Activated CD4-positive, CD25-positive, alpha-beta regulatory T cell (primary cell): ENCODE results near the gene ECI1.

Experiments used
- DNase-seq, 4 experiments: peaks; one replicate each; lab custom pipeline; 2025; lab: John Stamatoyannopoulos, UW

The ECI1 gene

DNA sequence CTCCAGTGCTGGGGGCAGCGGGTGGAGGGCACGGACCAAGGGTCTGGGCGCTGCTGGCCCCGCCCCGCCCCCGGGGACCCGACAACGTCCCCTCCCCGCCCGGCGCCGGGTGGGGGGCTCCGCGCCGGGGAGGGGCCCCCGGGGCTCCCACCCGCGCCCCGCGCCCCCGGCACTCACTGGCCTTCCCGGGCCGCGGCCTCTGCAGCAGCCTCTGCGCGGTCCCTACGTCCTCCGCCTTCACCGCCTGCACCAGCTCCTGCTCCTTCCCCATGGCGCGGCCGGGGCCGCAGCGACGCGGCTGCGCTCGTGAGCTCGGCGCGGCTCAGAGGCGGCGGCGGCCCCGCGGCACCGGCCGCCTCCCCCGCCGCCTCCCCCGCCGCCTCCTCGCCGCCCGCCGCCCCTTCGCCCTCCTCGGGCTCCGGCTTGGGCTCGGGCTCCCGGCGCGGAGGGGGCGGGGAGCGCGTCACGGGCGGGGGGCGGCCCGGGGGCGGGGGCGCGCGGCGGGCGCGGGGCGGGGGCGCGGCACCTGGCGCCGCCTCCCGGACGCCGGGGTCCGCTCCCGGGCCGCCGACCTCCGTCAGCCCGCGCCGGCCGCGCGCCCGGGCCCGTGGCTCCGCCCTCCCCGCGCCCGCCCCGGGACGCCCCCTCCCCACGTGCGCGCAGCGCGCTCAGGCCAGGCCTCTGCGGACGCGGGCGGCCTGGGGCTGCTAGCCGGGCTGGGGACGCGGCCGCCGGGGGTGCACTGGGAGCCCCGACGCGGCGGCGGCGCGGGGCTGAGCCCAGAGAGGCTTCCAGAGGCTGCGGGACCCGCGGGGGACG is 55.0 kb downstream of the ECI1 start, which contains the start of gene CASKIN1:
Gene CASKIN1, minus strand, starts transcription at position 444 of the 819 bp plus-strand sequence. Its CDS starts 173 bp downstream, at position 271.
- no peak for DNase-seq

- no peak for DNase-seq
These were observed 55.8 kb downstream of the ECI1 start for GRCh38 chr16:2195322-2196161.

DNA sequence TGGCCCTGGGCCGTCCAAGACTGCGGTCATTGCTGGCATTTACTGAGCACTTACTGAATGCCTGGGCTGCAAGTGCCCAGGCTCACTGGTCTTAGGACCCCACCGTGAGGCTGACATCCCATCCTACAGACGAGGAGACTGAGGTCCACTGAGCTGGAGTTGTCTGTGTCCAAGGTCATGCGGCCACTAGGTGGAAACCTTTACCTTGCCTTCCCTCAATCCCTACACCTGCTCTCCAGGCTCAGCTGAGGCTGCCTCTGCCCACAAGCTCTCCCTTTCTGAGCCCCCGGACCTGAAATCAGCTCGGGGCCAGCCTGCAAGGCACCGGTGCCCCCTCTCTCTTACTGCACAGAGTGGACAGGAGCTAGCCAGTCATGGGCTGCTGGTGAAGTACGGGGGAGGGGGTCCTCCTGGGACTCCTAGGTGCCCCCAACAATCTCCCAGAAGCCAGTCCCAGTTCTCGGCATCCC is 56.5 kb downstream of the ECI1 start:
- DNase-seq: peak in 2 of 4 experiments; percentile 23 to 26

- DNase-seq: no peak
These were observed 57.1 kb downstream of the ECI1 start for GRCh38 chr16:2194166-2194834.

DNA sequence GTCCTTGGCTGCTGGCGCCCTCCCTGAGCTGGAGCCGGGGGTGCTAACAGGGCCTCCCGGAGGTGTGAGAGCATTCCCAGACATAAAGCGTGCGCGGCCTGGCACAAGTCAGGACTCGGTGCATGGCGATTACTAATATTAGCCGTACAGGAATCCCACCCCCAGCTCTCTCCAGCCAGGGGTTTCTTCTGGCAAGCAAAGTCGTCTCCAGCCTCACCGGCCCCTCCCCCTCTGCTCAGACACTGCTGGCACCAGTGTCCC is 60.0 kb downstream of the ECI1 start:
- no peak for DNase-seq

- DNase-seq: no peak
These were observed 60.5 kb downstream of the ECI1 start for GRCh38 chr16:2190659-2191445.

DNA sequence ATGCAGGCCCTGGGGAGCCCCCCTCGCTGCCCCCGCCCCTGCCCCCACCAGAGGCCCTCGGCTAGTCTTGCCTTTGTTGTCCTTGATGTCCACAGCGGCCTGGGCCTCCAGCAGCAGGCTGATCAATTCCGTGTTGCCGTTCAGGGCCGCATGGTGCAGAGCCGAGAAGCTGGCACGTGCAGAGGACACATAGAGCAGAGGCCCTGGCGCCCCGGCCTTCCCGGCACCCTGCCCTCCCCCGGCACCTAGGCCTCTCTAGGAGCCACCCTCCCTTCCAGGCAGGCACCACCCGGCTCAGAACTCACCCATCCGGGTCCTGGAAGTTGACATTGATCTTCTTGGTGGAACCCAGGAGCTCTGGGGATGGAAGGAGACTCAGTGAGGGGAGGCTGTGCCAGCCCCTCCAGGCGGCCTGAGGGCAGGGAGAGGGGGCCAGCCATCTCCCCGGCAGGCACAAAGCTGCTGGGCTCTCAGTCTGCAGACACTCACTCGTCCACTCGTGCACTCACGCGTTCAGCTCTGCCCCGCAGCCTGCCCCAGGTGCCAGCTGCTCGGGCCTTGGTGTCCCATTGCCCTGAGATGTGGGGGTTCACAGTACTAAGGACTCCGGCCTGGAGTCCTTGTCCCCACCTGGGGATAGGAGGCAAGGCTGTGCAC is 61.3 kb downstream of the ECI1 start:
- no peak for DNase-seq
